Measurements from ENCODE around the gene TOX3.

TOX3 gene

GRCh38 chr16:52537516-52537915 lies 9.4 kb downstream of the TOX3 start:
- DNase-seq (ENCODE audit: low spot score) = no peak

DNA sequence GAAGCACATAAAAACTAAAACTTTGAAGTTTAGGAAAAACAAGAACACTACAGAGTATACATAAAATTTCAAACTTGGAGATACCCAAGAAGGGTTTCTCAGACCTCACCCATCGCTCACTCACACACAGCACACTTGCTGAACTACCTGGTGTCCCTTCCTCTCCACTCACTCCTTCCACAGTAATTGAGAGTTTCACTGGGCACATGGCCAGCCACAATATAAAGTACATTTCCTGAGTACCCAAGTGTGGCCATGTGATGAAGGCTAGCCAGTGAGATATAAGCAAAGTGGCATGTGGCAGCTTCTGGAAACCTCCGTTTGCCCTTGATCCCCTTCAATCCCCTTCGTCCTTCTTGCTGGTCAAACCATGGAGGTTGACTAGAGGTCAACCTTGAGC lies 11.9 kb downstream of the TOX3 start:
- no peak for DNase-seq (ENCODE audit: low spot score)

GRCh38 chr16:52533296-52533695 lies 13.6 kb downstream of the TOX3 start:
- DNase-seq (ENCODE audit: low spot score) = no peak

GRCh38 chr16:52532384-52532783 lies 14.6 kb downstream of the TOX3 start:
- no peak for DNase-seq (ENCODE audit: low spot score)

- DNase-seq (ENCODE audit: low spot score) = no peak
Measured at GRCh38 chr16:52529226-52529625, 17.7 kb downstream of the TOX3 start.

DNA sequence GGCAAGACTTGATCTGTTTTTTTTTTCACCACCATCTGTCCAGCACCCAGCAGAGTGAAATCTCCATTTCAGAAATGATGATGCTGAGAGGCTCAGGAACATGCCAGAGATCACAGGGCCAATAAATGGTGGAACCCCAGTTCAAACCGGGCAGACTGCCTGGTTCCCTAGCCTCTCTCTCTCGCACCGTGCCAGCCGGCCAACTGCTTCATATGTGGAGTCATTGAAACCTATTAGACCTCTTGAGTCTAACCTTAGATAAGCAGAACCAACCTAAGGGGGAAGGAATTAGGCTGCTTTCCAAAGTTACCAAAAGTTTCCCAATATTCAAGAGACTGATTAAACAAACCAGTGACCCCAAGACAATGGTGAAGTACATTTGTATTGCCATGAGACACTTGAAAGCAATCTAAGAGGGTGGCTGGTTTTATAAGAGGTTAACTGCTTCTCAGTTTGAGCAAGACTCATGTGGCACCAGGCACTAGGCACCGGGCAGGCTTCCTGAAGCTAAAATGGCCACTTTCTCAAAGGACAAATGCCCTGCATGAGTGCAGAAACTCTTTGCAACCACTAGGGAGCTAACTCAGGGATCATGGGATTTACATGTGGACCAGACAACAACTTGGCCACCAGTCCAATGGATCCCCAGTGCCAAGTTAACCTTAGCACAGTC lies 18.4 kb downstream of the TOX3 start:
- no peak for DNase-seq (ENCODE audit: low spot score)

- DNase-seq (ENCODE audit: low spot score) = no peak
Measured at GRCh38 chr16:52526830-52527229, 20.1 kb downstream of the TOX3 start.

GRCh38 chr16:52526116-52526828 lies 20.7 kb downstream of the TOX3 start:
- DNase-seq (ENCODE audit: low spot score) = no peak

GRCh38 chr16:52521570-52521969 lies 25.4 kb downstream of the TOX3 start:
- no peak for DNase-seq (ENCODE audit: low spot score)

DNA sequence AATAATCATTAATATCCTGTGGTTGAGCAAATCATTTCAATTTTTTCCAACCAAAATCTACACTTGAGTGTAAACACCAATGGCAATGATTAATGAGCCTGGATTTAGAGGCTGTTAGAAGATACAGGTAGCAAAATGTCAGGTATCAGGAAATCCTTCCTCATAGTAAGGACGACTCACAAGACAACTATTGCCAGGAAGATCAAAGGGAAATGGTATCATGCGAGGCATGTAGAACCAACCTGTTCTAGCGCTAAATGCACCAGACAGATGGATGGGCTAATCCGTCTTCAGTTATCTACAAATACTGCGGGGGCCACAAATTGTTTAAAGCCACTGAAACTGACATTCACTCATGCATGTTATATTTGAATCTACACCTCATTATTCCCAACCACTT lies 28.1 kb downstream of the TOX3 start:
- no peak for DNase-seq (ENCODE audit: low spot score)

DNA sequence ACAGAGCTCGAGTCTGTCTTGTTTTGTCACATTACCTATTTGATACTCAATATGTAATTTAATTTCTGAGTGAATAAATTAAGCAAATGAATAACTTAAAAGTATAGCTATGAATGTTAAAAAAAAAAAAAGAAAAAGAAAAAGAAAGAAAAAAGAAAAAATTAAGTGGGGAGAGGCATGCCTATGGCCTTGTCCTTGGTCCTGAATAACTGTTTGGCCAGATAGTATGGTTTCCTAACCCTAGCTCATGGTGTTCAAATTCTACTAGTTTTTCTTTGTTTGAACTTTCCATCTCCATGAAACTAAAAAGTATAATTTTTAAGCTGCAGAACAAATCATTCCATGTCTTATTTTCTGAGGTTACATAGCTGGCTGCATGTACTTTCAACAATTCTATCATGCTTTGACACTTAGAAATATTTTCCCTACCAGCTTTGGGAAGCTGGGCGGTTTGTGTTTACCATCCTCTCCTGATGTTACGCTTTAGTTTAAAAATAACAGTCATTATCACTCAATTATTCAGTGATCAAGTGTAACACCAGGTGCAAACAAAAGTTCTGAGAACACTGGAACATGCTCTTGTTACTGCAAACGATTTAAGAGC lies 31.8 kb downstream of the TOX3 start:
- no peak for DNase-seq (ENCODE audit: low spot score)

GRCh38 chr16:52512297-52512987 lies 34.5 kb downstream of the TOX3 start:
- no peak for DNase-seq (ENCODE audit: low spot score)

GRCh38 chr16:52501746-52502145 lies 45.2 kb downstream of the TOX3 start:
- DNase-seq (ENCODE audit: low spot score) = no peak

DNA sequence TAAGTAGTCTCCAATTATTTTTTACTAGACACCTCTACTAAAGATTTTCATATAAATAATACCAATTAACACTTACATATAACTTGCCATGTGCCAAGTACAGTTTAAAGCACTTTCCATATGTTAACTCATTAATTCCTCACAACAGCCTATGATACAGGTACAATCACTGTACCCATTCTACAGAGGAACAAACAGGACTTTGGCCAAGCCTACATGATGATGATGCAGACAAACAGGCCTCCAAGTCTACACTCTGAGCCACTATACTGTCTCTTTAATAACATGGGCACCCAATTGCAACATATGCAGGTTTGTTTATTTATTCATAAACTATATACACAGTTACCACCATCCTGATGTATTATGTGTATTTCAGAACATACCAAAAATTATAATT lies 46.0 kb downstream of the TOX3 start:
- DNase-seq (ENCODE audit: low spot score) = no peak

DNA sequence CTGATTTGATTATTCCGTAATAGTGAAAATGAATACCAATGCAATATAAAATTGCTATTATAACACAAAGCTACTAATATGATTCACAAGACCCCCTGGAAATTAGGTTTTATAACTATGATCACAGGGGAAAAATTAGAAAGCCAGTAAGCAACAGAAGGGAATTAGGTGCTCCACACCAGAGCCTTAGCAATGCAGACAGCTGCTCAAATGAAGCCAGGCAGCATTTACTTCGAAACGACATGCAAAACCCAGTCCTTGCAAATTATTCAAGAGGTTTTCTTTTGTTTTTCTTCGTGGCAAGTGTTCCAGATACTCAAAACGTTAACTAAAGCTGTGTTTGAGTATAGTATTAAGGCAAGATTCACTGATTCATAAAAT lies 47.9 kb downstream of the TOX3 start:
- no peak for DNase-seq (ENCODE audit: low spot score)

DNA sequence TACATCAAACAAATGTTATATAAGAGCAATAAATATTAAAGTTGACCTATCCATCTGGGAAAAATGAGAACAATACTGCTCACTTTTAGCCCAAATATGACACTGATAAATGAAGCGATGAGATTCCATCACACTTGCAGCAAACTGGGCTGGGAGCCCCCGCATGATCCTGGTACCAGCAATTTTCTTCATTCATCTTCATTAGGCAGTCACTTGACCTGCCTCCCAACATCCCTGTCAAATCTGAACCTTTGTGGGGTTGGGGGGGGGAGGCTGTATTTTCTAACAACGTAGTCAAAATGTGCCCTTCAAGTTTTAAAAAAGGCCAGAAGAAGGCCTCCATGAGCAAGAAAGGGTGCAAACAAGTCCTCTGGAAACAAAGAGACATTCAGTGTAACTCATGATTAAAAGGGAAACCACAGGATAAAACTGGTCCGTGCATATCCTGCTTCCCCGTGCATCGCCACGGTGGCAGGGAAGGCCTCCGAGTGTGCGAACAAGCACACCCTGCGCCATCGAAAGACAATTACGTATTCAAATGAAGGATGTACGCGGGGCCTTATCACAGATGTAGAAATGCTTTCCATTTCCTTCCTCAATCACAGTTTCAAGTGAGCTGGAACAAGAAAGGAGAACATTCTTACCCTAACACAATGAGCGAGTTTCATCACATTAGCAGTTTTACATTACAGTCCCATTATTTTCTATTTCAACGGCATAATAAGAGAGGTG lies 48.4 kb downstream of the TOX3 start:
- no peak for DNase-seq (ENCODE audit: low spot score)

DNA sequence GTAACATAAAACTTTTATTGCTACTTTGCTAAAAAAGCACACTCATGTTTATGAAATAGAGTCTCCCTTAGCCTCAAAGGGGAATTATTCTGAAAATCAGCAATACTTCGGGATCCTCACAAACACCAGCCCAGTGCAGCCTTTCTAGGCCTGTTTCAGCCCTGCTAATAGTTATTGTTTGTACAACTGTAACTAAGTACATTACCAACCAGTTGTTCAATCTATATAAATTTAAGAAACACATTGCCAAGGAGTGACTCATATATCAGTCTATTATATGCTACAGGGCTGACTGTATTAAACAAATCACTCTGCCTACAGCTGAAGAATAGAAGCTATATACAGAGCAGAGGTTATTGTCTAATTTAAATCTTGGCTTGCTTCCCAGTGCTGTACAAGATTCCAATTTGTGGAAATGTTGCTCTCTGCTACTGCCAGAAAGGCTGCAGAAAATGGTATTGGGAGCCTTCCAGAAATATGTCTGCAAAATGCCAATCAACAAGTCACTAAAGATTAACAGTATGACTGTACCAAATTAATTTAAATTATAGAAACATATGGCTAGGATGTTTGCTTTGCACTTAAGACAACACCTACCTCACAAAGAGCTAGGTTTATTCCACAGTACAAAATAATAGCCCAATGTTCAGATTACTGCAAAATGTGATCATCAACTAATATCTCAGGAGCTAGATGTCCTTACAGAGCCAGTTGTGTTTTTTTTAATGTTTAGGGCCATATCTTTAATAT lies 49.7 kb downstream of the TOX3 start:
- DNase-seq (ENCODE audit: low spot score) = no peak

GRCh38 chr16:52496051-52496876 lies 50.7 kb downstream of the TOX3 start:
- DNase-seq (ENCODE audit: low spot score) = no peak

GRCh38 chr16:52494621-52495020 lies 52.3 kb downstream of the TOX3 start:
- DNase-seq (ENCODE audit: low spot score) = no peak

- DNase-seq (ENCODE audit: low spot score) = no peak
Measured at GRCh38 chr16:52494145-52494544, 52.8 kb downstream of the TOX3 start.
